ENCODE measurements around the gene MECP2.

MECP2 gene

DNA sequence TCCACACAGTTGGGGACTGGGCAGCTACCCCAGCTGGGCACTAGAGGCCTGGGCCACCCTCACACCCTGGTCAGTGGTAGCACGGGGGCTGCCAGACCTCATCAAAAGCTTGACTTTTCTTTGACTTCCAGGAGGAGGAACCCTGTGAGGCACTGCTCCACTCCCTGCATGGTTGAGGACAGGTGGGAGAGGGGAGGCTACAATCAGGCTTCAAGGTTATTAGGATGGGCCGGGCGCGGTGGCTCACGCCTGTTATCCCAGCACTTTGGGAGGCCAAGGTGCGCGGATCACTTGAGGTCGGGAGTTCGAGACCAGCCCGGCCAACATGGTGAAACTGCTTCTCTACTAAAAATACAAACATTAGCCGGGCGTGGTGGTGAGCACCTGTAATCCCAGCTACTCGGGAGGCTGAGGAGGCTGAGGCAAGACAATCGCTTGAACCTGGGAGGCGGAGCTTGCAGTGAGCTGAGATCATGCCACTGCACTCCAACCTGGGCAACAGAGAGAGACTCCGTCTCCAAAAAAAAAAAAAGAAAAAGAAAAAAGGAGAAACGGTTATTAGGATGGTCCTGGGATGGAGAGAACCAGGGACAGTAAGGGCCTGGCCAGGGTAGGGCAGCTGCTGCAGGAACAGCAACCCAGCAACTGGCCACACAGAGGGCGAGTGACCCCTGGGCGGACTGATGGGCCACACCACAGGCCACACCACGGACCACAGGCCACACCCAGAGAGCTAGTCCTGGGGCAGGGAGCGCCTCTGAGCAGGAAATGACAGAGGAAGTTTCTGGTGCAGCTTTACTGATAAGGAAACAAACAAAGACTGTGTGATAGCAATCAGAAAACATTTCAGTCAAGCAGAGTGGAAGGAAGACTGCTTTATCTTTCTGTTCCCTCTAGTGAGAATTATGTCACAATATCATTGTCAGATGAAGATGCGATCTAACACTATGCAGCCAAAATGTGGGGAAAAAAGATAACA lies 26.0 kb upstream of the MECP2 start:
- TF ChIP-seq, protein P1, sequence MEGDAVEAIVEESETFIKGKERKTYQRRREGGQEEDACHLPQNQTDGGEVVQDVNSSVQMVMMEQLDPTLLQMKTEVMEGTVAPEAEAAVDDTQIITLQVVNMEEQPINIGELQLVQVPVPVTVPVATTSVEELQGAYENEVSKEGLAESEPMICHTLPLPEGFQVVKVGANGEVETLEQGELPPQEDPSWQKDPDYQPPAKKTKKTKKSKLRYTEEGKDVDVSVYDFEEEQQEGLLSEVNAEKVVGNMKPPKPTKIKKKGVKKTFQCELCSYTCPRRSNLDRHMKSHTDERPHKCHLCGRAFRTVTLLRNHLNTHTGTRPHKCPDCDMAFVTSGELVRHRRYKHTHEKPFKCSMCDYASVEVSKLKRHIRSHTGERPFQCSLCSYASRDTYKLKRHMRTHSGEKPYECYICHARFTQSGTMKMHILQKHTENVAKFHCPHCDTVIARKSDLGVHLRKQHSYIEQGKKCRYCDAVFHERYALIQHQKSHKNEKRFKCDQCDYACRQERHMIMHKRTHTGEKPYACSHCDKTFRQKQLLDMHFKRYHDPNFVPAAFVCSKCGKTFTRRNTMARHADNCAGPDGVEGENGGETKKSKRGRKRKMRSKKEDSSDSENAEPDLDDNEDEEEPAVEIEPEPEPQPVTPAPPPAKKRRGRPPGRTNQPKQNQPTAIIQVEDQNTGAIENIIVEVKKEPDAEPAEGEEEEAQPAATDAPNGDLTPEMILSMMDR (IDR thresholded peaks at IDR 0.05) = no peak
- no peak for DNase-seq (ENCODE audit: low spot score)
- Histone ChIP-seq H3K27ac (no peak overlapping the region), H3K4me3 (no peak overlapping the region)

DNA sequence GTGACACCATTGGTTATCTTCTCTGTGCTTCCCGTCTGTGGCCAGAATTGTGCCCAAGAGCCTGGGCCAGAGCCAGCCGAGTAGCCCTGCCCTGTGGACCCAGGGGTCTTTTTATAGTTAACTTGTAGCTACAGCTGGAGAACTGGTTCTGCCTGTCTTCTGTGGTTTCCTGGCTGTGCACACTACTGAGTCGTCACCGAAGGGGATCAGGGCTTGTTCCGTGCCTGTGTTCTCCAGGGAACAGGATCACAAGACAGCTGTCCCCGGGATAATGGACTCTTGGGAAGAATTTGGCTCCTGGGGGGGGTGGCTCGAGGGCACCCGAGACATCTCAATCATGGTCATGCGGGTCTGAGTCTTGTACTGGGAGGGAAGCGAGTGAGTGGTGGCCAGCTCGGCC lies 24.4 kb upstream of the MECP2 start:
- no peak overlapping the region for H3K4me3 ChIP-seq
- no peak overlapping the region for H3K27ac ChIP-seq
- no peak for DNase-seq (ENCODE audit: low spot score)
- TF ChIP-seq, protein P1 (IDR thresholded peaks at IDR 0.05) = no peak

DNA sequence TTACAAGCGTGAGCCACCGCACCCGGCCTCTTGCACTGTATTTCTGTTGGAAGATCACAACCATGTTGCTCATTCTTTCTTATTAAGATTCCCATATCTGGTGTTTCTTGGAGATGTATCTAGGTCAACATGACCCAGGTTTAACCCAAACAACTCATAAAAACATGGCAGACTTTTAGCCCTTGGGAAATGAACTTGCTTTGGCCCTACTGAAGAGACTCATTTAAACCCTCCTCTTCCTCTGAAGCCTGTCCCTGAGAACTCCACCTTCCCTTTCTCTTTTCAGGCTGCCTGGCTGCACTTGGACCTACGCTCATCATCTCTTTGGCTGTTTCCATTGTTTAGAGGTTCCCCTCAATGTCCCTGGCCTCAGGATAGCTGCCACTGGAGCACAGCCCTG lies 23.7 kb upstream of the MECP2 start:
- TF ChIP-seq, protein P1 (IDR thresholded peaks at IDR 0.05) = no peak
- H3K27ac ChIP-seq = no peak overlapping the region
- no peak overlapping the region for H3K4me3 ChIP-seq
- DNase-seq (ENCODE audit: low spot score) = no peak

DNA sequence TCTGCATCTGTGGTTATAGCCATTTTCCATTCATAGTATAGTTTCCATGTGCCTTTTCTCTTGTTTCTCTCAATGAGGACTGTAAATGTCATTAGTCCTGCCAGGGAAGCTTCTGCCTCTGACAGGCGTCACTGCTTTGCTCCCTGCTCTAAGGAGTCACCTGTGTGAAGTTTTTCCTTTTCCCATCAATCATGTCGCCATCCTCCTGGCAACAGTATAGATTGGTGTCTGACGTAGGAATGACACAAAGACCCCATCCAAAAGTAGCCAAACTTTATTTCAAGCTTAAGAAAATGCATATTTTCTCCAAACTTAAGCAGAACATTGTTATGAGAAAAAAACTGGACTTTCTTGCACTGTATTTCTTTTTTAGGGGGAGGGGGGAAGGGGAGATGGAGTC lies 23.1 kb upstream of the MECP2 start:
- Histone ChIP-seq H3K27ac (no peak overlapping the region), H3K4me3 (no peak overlapping the region)
- TF ChIP-seq, protein P1 (IDR thresholded peaks at IDR 0.05) = no peak
- DNase-seq (ENCODE audit: low spot score) = no peak

DNA sequence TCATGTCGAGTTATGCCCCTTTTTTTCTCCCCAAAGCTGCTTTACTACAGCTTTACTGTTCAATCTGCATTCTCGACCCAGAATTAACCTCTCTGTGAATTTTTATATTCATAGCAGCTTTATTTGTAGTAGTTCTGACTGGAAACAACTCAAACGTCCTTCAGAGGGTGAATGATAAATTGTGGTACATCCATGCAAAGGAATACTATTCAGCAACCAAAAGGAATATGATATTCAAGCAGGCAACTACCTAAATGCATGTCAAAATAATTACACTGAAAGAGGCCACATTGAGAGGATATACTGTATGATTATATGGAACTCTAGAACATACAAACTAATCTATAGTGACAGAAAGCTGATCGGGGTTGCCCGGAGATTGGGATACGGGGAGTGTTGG lies 20.0 kb upstream of the MECP2 start:
- Histone ChIP-seq H3K4me3 (no peak overlapping the region), H3K27ac (no peak overlapping the region)
- TF ChIP-seq, protein P1 (IDR thresholded peaks at IDR 0.05) = no peak
- no peak for DNase-seq (ENCODE audit: low spot score)

DNA sequence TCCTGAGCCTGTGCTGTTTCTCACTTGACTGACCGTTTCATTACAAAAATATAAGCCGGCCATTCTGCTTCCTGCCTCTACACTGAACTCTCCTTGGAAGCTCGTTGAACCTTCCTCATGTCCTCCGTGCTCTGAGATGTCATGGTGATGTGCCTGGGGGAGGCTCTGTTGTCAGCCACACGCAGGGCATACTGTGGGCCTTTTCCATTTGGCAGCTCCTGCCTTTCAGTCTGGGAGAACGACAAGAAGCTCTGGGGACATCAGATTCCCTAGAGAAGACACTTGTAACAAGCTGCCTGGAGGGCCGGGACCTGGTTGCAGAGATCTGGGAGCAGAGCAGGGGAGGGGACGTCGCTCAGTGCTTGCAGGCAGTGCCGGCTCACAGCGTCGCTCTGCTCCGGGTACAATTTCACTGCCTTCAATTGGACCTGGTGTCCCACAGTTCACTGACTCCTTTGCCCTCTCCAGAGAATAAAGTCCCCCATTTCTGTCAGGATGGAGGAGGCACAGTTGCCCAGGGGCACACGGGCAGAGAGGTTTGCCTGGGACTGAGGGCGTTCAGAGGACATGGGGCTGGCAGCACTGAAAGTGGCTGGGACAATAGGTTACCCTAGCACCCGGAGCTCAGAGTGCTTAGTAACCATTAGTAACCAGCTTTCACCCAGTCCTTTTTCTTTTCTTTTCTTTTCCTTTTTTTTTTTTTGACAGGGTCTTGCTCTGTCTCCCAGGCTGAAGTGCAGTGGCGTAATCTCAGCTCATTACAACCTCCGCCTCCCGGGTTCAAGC lies 19.1 kb upstream of the MECP2 start:
- no peak for DNase-seq (ENCODE audit: low spot score)
- H3K4me3 ChIP-seq = no peak overlapping the region
- TF ChIP-seq, protein P1 (IDR thresholded peaks at IDR 0.05) = no peak
- no peak overlapping the region for H3K27ac ChIP-seq
